Measurements from ENCODE around the gene KEL. TPM values are rescaled to one million over a fixed set of nuclear protein-coding genes. Genes with fewer than 3 reads are reported as not detected.
"Not testable (repeated sequence)": the region's sequence is repeated elsewhere in the genome, so short reads cannot be mapped to it uniquely, and the experiment has no call there.

The KEL gene
- total RNA-seq, 1 donor from 2014 or later: 0.64 TPM

DNA sequence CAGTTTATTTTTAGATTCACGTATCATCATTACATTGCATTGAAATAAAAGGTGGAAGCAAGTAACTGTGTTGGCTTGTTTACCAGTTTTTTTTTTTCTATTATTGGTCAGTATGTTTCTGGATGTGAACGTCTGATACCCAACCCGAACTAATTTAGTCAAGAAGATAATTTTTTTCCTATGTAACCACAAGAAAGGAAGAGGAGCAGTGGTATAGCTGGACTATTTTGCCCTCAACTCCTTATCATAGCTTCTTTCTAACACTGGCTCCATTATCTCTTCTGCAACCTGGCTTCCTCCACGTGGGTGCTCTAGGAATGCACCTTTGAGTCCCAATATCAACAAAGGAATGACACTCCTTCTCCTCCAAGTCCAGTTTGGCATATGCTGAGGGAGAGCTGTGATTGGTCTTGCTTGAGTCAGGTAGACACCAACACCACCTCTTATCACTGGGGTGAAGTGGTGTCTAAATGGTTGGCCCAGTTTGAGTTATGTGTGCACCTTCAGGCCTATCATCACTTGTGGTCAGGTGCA lies 35.4 kb upstream of the KEL start:
- Mint-ChIP-seq H3K27ac (ENCODE audit: unreplicated experiment) (no peak overlapping the region), H3K4me3 (ENCODE audit: unreplicated experiment) (no peak overlapping the region), H3K9me3 (ENCODE audit: unreplicated experiment) (no peaks in the 10 kb centered on the region), H3K36me3 (ENCODE audit: unreplicated experiment) (no peaks in the 10 kb centered on the region), H3K27me3 (ENCODE audit: unreplicated experiment) (no peaks in the 10 kb centered on the region), H3K4me1 (ENCODE audit: low read depth, unreplicated experiment) (no peaks in the 10 kb centered on the region)
- no peak for DNase-seq
- TF ChIP-seq, protein P1, sequence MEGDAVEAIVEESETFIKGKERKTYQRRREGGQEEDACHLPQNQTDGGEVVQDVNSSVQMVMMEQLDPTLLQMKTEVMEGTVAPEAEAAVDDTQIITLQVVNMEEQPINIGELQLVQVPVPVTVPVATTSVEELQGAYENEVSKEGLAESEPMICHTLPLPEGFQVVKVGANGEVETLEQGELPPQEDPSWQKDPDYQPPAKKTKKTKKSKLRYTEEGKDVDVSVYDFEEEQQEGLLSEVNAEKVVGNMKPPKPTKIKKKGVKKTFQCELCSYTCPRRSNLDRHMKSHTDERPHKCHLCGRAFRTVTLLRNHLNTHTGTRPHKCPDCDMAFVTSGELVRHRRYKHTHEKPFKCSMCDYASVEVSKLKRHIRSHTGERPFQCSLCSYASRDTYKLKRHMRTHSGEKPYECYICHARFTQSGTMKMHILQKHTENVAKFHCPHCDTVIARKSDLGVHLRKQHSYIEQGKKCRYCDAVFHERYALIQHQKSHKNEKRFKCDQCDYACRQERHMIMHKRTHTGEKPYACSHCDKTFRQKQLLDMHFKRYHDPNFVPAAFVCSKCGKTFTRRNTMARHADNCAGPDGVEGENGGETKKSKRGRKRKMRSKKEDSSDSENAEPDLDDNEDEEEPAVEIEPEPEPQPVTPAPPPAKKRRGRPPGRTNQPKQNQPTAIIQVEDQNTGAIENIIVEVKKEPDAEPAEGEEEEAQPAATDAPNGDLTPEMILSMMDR (IDR thresholded peaks at IDR 0.05; ENCODE audit: partially characterized antibody, unreplicated experiment): no peak

DNA sequence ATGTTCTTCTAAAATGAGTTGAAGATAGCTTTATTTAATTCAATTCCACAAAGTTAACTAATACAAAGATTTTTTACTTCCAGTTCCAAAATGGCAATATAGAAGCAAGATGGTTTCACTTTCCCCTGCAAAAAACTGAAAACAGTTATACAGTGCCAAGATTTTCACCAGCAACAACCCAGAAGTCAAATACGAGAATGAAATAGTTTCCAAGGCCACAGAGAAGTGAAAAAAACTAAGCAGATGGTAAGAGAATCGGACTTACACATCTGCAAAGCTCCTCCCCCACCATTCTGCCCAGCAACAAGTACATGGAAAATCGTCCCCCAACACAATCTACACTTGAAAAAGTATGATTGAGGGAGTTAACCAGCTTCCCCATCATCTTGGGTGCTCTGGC lies 30.3 kb upstream of the KEL start:
- Mint-ChIP-seq H3K27ac (ENCODE audit: unreplicated experiment) (no peak overlapping the region), H3K36me3 (ENCODE audit: unreplicated experiment) (no peaks in the 10 kb centered on the region), H3K27me3 (ENCODE audit: unreplicated experiment) (no peaks in the 10 kb centered on the region), H3K9me3 (ENCODE audit: unreplicated experiment) (no peaks in the 10 kb centered on the region), H3K4me1 (ENCODE audit: low read depth, unreplicated experiment) (no peaks in the 10 kb centered on the region), H3K4me3 (ENCODE audit: unreplicated experiment) (no peak overlapping the region)
- TF ChIP-seq, protein P1 (IDR thresholded peaks at IDR 0.05; ENCODE audit: partially characterized antibody, unreplicated experiment): no peak
- DNase-seq: no peak

DNA sequence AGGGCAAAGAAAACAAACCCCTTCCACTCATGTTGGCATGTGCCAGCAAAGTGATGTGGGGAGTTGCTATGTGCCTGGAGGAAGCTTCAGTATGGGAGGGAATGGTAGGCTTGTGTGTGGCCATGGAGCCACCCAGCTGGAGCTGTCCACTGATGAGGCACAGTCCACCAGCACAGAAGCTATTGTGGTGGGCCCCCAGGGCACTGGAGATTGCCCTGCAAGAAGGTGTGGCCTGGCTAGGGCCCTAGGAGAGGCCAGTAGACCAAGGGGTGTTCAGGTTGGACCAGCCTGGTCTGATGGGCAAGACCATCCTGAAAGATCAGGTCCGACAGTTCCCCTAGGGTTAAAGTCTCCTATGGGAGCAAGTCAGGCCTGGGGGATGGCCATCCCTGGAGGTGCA lies 22.1 kb upstream of the KEL start:
- Mint-ChIP-seq H3K27ac (ENCODE audit: unreplicated experiment) (no peak overlapping the region), H3K27me3 (ENCODE audit: unreplicated experiment) (no peaks in the 10 kb centered on the region), H3K4me3 (ENCODE audit: unreplicated experiment) (no peak overlapping the region), H3K9me3 (ENCODE audit: unreplicated experiment) (peaks cover 9% of the 10 kb centered on the region), H3K4me1 (ENCODE audit: low read depth, unreplicated experiment) (no peaks in the 10 kb centered on the region), H3K36me3 (ENCODE audit: unreplicated experiment) (no peaks in the 10 kb centered on the region)
- DNase-seq: no peak
- TF ChIP-seq, protein P1 (IDR thresholded peaks at IDR 0.05; ENCODE audit: partially characterized antibody, unreplicated experiment): no peak

- no peak for DNase-seq
- Mint-ChIP-seq H3K9me3 (ENCODE audit: unreplicated experiment) (peaks cover 9% of the 10 kb centered on the region), H3K4me3 (ENCODE audit: unreplicated experiment) (no peak overlapping the region), H3K4me1 (ENCODE audit: low read depth, unreplicated experiment) (no peaks in the 10 kb centered on the region), H3K36me3 (ENCODE audit: unreplicated experiment) (no peaks in the 10 kb centered on the region), H3K27me3 (ENCODE audit: unreplicated experiment) (no peaks in the 10 kb centered on the region), H3K27ac (ENCODE audit: unreplicated experiment) (no peak overlapping the region)
- TF ChIP-seq, protein P1 (IDR thresholded peaks at IDR 0.05; ENCODE audit: partially characterized antibody, unreplicated experiment): no peak
Measured at GRCh38 chr7:142983825-142984224, 21.7 kb upstream of the KEL start.

DNA sequence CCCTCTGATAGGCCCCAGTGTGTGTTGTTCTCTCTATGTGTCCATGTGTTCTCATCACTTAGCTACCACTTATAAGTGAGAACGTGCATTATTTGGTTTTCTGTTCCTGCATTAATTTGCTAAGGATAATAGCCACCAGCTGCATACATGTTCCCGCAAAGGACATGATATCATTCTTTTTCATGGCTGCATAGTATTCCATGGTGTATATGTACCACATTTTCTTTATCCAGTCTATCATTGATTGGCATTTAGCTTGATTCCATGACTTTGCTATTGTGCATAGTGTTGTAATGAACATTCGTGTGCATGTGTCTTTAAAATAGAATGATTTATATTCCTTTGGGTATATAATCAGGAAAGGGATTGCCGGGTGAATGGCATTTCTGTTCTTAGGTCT lies 16.2 kb upstream of the KEL start:
- H3K4me1 Mint-ChIP-seq (ENCODE audit: low read depth, unreplicated experiment); DNase-seq; H3K36me3 Mint-ChIP-seq (ENCODE audit: unreplicated experiment); H3K9me3 Mint-ChIP-seq (ENCODE audit: unreplicated experiment); H3K4me3 Mint-ChIP-seq (ENCODE audit: unreplicated experiment); H3K27ac Mint-ChIP-seq (ENCODE audit: unreplicated experiment); H3K27me3 Mint-ChIP-seq (ENCODE audit: unreplicated experiment): not testable (repeated sequence)
